GM21515 (cell line): ENCODE data around the gene USP34.

ENCODE experiments used
- ATAC-seq: cut with Tn5 transposase; IDR thresholded peaks from one replicate; pipeline ENCODE4 v1.9.1; 2021; ENCODE audit not compliant: unreplicated experiment

Gene USP34

GRCh38 chr2:61376211-61376610 lies 94.7 kb downstream of the USP34 start:
- ATAC-seq = no peak

GRCh38 chr2:61371027-61371426 lies 99.9 kb downstream of the USP34 start:
- ATAC-seq = no peak

- ATAC-seq = no peak
These were observed 101.9 kb downstream of the USP34 start for GRCh38 chr2:61368687-61369665.

GRCh38 chr2:61367177-61367576 lies 103.7 kb downstream of the USP34 start:
- ATAC-seq = no peak

GRCh38 chr2:61363580-61363979 lies 107.3 kb downstream of the USP34 start:
- no peak for ATAC-seq

- no peak for ATAC-seq
These were observed 108.0 kb downstream of the USP34 start for GRCh38 chr2:61362873-61363272.

- ATAC-seq = no peak
These were observed 109.8 kb downstream of the USP34 start for GRCh38 chr2:61361068-61361467.

GRCh38 chr2:61359058-61359457 lies 111.8 kb downstream of the USP34 start:
- ATAC-seq = no peak

GRCh38 chr2:61357681-61358080 lies 113.2 kb downstream of the USP34 start:
- no peak for ATAC-seq

- no peak for ATAC-seq
These were observed 113.9 kb downstream of the USP34 start for GRCh38 chr2:61356958-61357350.

- no peak for ATAC-seq
These were observed 114.5 kb downstream of the USP34 start for GRCh38 chr2:61356261-61356957.

- no peak for ATAC-seq
These were observed 116.2 kb downstream of the USP34 start for GRCh38 chr2:61354543-61355197.

GRCh38 chr2:61353909-61354308 lies 117.0 kb downstream of the USP34 start:
- ATAC-seq = no peak

- ATAC-seq = no peak
These were observed 120.1 kb downstream of the USP34 start for GRCh38 chr2:61350777-61351176.

- no peak for ATAC-seq
These were observed 127.7 kb downstream of the USP34 start for GRCh38 chr2:61343141-61343540.

- ATAC-seq = no peak
These were observed 130.6 kb downstream of the USP34 start for GRCh38 chr2:61340242-61340641.

- ATAC-seq = no peak
These were observed 132.4 kb downstream of the USP34 start for GRCh38 chr2:61338447-61338846.

- ATAC-seq = no peak
These were observed 135.7 kb downstream of the USP34 start for GRCh38 chr2:61335187-61335586.

GRCh38 chr2:61334466-61334865 lies 136.4 kb downstream of the USP34 start:
- no peak for ATAC-seq

GRCh38 chr2:61328707-61329251 lies 142.1 kb downstream of the USP34 start:
- ATAC-seq = no peak

- no peak for ATAC-seq
These were observed 143.7 kb downstream of the USP34 start for GRCh38 chr2:61327173-61327572.
